Hematopoietic multipotent progenitor cell treated with erythropoietin and hydrocortisone succinate and interleukin-3 and kit ligand, for 4 days (in vitro differentiated cells): ENCODE results near the gene TXNRD1.
"Not testable (repeated sequence)": the region's sequence is repeated elsewhere in the genome, so short reads cannot be mapped to it uniquely, and the experiment has no call there.

Experiments used
- DNase-seq: peaks from one replicate; pipeline ENCODE4 v3.0.0-alpha.2; 2015

TXNRD1 gene

DNA sequence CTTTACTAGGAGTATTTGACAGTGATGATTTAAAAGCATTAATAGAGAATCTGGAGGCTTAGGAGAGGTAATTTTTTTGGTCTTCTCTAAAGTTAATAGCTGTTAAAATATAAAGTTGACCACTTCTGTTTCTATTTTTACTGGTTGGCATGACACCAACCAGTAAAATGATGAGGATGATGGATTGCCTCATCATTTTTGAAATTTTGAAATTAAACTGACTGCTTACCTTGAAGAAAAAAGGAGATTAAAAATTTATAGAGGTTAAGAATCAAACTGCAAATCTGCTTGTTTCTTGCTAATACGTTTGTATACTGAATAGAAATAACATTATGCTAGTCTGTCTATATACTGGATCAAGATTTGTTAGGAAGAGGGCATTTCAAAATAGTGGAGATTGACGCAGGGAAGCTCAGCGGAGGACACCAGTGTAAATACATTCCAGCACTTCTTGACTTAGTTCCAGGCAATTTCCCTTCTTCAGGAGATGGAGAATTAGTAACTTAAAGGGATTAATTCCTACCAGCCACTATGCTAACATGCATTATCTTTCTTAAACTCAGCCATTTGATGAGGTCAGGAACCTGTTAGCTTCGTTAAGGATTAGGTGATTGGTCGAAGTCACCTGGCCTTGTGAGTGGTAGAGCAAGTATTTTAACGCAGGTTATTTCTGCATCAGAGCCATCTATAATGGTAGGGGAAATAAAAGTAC lies 91.5 kb downstream of the TXNRD1 start:
- no peak for DNase-seq

DNA sequence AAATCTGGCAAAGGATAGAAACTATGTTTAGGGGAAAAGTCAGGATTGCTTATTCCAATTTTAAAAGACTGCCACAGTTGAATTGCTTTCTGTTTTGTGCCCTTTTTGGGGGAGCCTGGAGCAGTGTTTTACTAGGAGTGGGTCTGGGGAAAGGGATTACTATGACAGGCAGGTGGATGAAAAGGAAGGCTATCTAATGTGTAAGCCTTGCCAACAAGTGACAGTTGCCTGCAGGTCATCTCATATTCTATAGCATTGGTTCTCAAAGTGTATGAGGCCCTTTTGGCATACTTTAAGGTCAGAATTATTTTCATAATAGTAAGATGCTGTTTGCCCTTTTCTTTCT lies 92.0 kb downstream of the TXNRD1 start:
- no peak for DNase-seq

DNA sequence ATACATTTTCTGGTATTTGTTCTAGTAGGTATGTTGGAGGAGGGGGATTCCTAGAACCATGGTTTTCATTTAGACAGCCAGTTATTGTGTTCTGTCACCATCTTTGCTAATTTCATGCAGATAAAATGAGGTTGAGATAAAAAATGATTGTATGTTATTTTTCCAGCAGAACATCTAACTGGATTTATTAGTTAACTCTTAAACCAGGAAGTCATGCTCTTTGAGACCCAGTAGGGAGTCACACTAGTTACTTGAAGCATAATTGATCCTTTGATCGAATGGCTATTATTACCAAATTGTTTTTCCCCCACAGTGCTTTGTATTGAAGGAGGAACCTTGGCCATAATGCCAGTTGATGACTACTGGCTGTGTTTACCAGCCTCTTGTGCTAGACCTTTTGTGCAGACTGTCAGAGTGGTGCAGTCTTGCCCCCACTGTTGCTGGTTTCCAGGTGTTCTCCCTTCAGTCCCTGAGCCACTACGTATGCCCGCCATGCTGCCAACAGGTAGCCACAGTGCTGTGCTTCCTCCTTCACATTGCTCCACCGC lies 93.9 kb downstream of the TXNRD1 start:
- no peak for DNase-seq

DNA sequence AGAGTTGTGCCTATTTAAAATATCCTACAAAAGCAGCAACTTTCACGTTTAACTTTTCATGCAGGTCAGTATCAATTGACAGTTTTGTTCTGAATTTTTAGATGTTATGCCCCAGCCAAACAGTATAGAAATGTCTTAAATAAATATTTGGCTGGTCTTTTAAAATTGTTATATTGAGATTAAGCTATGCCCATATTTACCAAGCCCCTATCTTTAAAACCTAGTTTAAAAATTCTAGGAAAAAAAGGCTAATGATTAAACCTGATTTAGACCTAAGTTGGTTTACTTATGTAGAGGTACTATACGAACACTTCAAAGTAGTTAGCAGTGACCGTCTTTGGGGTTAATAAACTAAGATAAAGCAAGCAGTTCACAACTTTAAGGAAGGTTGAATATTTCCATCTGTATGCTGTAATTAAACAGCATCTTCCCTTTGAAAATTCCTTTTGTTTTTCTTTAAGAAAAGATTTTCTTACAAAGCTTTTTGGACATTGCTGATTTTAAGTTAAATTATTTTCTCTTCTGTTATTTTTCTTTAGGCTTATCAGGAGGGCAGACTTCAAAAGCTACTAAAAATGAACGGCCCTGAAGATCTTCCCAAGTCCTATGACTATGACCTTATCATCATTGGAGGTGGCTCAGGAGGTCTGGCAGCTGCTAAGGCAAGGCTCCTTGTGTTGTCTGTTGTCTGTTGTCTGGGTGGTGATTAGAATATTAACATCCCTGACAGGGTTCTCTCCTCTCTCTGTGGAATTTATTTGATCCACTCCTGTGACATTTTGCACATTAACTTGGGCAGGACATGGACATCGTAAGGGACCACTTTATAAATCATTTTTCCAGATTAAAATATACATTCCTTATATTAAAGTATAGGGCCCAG lies 95.4 kb downstream of the TXNRD1 start:
- DNase-seq = peak; percentile 13

DNA sequence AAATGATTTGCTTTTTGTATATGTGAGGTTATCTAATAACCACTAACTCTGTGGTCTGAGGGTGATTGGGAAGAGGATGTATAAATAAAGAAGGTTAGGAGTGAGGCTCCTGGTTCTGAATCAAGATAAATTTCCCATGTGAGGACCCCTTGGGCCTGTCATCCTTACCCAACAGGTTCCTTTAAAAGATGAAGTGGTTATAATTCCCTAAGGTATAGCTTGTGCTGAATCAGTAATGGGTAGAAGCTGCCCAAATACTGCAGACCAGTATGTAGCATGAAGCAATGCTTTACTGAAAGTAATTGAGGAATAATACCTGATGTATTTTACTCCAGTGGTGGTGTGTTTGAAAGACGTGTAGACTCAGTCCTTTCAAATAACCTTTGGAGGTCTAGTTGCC lies 96.6 kb downstream of the TXNRD1 start:
- DNase-seq = no peak

DNA sequence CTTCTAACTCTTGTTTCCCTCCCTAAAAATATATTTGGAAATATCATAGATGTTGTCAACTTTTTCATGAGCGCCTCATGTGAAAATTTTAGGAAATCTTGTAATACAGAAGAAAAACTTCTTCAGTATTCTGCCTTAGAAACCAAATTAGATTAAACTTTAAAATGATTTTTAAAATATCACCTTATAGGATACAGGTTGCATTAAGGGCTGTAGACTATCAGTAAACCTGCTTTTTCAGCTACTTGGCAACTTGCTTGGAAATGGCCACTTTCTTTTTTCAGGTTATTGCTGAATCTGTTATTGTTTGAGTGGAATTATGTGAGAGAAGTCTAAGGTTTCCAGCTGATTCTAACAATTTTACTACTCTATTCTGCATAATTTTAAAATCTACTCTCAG lies 97.1 kb downstream of the TXNRD1 start:
- DNase-seq = no peak

DNA sequence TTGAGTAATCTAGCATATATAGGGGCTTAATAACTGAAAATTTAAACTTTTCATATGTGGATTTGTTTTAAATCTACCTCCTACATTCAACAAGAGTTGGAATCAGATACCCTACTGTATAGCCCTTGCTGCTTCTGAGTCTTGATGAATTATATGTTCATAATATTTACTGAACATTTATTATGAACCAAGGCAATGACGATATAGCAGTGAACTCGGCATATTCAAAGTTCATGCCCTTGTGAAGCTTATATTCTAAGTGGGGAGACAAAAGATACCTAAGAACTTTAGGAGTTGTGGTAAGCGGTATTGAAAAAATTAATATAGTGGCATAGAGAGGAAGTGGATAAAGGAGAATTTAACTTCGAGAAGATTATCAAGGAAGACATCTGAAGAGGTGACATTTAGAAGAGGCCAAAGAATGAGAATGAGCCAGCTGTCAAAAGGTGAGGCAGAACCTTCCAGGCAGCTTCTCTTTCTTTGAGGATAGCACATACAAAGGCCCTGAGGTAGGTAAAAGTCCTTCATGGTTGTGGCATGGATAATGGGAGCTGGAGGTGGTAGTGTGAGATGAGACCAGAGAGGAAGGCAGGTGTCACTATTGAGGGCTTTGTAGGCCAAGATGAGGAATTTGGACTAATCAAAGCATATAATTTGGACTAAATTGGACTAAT lies 98.1 kb downstream of the TXNRD1 start:
- DNase-seq = no peak

DNA sequence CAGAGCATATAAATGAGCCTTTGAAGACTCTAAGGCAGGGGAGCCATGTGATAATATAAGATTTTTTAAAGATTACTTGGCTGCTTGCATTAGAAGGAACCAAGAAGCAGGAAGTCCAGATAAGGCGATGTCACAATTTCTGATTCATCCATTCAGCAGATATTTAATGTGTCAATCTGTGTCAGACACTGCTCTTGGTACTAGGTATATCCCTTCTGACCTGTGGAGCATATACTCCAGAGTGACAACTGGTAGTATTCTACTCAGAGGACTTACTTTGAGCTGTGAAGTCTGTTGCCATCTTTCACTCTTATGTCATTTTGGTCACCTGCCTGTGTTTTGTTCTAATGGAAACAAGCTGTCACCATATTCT lies 98.6 kb downstream of the TXNRD1 start:
- DNase-seq = peak; percentile 40

DNA sequence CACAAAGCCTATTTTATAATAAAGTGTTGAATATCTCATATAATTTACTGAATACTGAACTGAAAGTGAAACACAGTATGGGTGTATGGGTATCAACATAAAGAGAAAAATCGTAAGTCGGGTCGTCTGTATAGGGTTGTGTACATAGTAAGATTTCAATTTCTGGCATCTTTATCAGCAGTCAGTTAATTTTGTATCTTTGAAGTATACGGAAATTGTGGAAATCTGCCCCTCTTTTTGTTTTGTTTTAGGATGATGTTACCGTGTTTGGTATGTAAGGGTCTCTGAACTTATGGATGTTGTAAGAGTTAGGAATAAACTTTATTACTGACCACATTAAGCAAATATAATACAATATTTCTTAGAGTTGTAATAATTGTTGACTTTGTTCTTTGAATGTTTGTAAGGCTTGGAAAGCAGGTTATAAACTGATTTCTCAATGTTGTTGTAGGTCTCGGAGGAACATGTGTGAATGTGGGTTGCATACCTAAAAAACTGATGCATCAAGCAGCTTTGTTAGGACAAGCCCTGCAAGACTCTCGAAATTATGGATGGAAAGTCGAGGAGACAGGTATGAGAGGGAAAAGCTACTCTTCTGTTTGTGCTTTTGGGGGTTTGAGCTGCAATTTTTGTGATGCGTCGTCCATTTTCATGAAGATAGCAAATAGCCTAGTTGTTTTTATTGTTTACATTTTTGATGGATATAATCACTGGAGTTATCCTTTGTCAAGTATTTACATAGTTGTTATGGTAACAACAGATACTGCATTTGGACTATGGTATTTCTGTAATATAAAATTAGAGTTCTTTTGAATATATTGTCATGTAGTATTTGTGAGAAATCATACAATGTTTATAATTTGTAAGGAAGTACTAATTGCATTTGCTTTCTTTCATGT lies 100.0 kb downstream of the TXNRD1 start:
- no peak for DNase-seq

DNA sequence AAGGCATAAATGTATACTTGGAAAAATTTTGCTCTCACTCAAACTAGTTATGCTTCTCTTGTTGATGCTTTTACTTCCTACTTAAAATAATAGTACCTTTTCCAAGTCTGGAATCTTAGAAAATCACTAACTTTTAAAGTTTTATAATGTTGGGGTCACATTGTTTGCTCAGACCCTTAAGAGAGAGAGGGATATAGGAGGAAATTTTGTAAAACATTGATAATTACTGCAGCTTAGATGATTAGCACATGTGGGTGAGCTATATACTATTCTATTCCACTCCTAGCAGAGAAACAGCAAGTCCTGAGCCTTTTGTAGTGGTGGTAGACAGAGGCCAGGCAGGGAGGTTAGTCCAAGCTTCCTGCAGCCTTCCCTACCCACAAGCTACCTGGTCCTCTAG lies 101.4 kb downstream of the TXNRD1 start:
- no peak for DNase-seq

DNA sequence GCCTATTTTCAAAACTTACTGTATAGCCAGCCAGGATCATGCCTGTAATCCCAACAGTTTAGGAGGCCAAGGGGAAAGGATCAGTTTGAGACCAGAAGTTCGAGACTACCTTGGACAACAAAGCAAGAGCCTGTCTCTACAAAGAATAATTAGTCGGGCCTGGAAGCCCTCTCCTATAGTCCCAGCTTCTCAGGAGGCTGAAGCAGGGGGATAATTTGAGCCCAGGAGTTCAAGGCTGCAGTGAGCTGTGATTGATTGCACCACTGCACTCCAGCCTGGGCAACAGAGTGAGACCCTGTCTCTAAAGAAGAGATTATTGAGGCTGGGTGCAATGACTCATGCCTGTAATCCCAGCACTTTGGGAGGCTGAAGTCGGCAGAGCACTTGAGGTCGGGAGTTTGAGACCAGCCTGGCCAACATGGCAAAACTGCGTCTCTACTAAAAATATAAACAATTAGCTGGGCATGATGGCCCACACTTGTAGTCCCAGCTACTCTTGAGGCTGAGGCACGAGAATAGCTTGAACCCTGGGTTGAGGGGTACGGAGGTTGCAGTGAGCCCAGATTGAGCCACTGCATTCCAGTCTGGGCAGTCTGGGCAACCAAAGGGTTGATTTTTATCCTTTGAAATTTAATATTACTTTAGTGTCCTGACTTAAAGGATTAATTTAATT lies 102.1 kb downstream of the TXNRD1 start:
- no peak for DNase-seq

DNA sequence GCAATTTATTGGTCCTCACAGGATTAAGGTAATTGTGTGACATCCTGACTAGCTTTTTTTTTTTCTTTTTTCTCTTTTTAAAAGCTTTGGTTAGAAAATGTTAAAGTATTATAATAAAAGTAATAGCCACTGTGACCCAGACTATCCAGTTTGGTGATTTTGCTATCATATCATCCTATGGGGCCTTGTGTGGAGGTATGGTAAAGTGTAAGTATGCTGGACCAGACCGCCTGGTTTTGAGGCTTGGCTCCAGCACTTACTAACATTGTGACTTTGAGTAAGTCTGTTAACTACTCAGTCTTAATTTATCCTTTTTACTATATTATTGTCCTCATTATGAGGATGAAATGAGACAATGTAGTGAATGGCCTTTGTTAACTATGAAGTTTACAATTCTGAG lies 103.4 kb downstream of the TXNRD1 start:
- no peak for DNase-seq

DNA sequence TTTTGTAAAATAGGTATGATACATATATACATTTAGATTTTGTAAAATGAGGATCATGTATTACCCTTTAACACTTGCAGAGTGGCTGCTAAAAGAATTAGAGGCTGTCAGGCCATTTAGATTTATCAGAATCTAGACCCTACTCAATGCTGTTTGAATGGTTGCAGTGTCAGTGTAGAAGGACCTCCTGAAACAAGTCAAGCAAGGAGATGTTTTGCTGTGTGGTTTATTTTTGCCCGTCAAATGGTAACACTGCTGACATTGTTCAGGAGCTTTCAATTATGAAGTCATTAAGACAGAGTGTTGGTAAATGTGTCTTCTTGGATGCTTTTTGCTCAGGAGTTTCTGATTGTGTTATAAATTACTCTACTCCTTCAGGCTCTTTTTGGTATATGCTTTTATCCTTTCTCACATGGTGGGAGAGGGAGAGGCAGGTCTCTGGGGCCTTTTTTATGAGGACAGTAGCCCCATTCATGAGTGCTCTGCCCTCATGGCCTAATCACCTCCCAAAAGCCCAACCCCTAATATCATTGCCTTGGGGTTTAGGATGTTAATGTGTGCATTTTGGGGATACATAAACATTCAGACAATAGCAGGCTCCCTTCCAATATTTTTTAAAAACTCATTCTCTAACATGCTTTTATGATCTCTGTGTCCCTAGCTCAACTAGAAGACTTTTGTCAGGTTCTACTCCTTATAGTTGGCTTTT lies 104.5 kb downstream of the TXNRD1 start:
- DNase-seq = no peak

DNA sequence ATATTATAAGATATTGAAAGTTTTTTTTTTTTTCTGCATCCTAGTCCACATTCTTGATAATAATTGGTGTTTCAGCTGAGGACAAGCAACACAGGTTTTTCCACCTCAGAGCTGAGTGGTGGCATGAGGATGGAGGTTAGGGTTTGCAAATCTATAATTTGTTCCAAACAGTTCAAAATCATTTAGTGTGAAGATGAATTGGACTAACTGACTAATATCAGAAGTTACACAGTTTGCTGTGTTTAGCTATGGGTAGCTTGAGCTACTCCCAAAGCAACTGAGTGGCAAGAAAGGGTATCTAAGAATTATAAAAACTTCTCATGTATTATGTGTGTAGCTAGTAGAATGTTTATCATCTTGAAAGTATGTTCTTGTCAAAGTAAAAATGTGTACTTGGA lies 105.0 kb downstream of the TXNRD1 start:
- DNase-seq = no peak

DNA sequence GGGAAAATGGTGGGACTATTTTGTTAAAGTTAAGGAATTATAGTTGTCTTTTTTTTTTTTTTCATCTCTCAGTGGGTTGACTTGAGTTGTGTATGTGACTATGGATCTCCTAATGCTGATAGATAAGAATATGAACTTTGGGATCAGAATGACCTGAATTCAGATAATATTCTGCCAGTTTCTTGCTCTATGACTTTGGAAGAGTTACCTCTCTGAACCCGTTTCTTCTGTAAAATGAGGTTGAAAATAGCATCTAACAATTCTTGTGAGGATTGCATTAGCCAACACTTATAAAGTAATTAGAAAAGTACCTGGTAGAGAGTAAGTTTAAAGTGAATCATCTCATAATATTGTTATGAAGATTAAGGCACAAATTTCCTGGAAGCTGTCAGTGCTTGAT lies 106.4 kb downstream of the TXNRD1 start:
- DNase-seq = no peak

DNA sequence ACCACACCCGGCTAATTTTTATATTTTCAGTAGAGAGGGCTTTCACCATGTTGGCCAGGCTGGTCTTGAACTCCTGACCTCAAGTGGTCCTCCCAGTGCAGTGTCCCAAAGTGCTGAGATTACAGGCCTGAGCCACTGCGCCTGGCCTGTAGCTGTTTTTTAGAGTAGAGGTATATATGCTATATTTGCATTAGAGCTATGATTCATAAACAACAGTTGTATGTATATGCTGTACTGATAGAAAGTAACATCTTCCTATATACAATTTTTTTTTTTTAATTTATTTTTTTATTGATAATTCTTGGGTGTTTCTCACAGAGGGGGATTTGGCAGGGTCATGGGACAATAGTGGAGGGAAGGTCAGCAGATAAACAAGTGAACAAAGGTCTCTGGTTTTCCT lies 107.0 kb downstream of the TXNRD1 start:
- not testable (repeated sequence) for DNase-seq

DNA sequence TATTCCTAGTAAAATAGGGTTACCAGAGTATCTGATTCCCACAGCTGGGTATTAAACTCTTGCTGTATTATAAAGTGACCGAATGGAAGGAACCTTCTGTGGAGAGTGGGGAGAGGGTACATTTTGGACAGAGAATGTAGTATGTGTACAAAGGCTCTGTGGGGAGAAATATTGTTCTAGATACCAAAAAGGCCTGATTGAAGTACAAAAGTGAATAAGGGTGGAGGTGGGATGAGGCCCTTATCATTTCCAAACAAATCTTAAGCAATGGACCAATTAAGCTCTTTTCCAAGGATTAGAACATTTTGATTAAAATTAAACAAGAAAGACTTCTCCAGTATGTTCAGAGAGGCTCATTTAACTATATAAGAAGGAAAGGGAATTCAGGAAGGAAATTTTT lies 108.3 kb downstream of the TXNRD1 start:
- DNase-seq = no peak

DNA sequence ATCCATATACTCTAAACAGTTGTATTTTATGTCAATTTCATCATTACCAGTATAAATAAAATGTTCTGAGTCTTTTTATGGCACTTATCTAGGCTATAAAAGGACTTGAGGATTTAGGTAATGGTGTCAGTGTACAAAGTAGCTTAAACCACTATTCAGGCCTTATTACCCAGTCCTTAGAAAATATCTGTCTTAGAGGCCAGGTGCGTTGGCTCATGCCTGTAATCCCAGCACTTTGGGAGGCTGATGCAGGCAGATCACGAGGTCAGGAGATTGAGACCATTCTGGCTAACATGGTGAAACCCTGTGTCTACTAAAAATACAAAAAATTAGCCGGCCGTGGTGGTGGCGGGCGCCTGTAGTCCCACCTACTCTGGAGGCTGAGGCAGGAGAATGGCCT lies 112.7 kb downstream of the TXNRD1 start:
- DNase-seq = not testable (repeated sequence)

DNA sequence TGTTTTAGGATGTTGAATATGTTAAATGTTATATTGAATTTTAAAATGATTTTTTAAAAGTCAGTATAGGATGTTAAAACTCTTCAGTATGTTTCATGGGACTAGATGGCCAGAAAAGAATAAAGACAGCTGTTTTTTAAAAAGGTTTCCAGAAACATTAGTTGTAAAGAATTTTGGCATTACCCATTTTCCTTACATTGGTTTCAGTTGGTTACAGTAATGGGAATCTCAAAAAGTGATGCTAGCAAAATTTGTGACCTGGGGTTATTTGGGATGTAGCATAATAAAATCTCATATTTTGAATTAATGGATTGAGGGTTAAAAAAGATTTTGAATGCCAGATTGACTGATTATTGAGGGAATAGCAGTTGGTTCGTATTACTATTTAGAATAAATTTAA lies 113.2 kb downstream of the TXNRD1 start:
- no peak for DNase-seq

DNA sequence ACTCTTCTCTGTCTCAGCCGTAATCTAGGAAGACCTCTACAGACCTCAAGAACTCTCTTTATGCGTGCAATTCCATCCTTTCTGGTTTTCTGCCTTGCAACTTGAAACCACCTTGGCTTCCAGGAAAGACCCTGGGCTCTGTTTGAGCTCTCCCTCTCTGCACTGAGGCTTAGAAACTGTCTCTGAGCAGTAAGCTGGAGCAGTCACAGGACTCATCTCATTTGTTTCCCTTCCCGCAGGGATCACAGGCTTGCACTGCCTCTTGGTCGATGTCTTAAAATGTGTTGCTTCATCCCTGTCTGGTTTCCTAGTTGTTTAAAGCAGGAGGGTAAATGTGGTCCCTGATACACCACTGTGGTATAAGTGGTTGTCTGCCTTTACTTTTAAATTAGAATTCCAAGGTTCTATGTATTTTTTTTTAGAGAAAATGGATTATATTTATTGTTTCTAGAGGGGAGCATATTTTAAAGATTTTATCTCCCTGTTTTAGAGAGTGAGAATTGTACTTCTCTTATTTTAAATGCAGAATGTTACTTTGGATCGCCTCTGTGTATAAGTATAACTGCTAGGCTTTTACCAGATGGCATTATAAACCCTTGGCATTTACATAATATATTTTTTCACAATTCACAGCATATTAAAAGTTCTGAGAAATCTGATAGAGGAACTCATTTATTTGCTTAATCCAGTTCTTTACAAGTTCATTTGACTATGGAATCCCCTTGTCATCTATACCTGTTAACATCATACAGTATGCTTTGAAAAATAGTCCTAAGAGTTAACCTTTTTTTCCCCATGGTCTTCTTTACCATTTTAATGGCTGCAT lies 114.3 kb downstream of the TXNRD1 start:
- no peak for DNase-seq
